Left ventricle myocardium inferior (tissue), 1 donor: ENCODE results near the gene KRTAP10-6. TPM values are rescaled to one million over a fixed set of nuclear protein-coding genes. Genes with fewer than 3 reads are reported as not detected.

Experiments used
- DNase-seq: peaks from one replicate; pipeline ENCODE4 v3.0.0-alpha.2; 2020
- H3K27ac ChIP-seq: fragments of 200-600 bp; replicated peaks from 2 replicates; pipeline ENCODE4 v1.8.0; 2021
- H3K27me3 ChIP-seq: fragments of 200-600 bp; 2 replicates; pipeline ENCODE4 v1.8.0; 2021; ENCODE audit warnings: low read depth
- H3K36me3 ChIP-seq: fragments of 200-600 bp; 2 replicates; pipeline ENCODE4 v1.8.0; 2021
- H3K4me1 ChIP-seq: fragments of 200-600 bp; 2 replicates; pipeline ENCODE4 v1.8.0; 2021
- H3K4me3 ChIP-seq: fragments of 200-600 bp; 2 replicates; pipeline ENCODE4 v1.8.0; 2021; ENCODE audit warnings: mild to moderate bottlenecking, moderate library complexity
- H3K9me3 ChIP-seq: fragments of 200-600 bp; replicated peaks from 2 replicates; pipeline ENCODE4 v1.8.0; 2021
- intact Hi-C: fragments of 100-400 bp; cut with micrococcal nuclease; formaldehyde crosslinking; loops from one replicate; pipeline ENCODE4 v1.11.0; 2022
- total RNA-seq: library from RNA; stranded (reverse); fragmentation: NEBNext Ultra II Directional; extraction: Animal tissue kit (Norgen Biotek cat#: 25700); gene quantifications from one replicate; pipeline ENCODE4 v1.2.1, GENCODE V29; 2021
- TF ChIP-seq, protein P1 (sequence below): fragments of 200-600 bp; IDR thresholded peaks from 2 replicates; pipeline ENCODE4 v1.8.0; 2021; ENCODE audit warnings: antibody characterized with exemption, mild to moderate bottlenecking, borderline replicate concordance
- donor health status: DM: no; HTN: yes; CAD: no; lungs with severe emphysema.

KRTAP10-6 gene
- total RNA-seq, 1 donor from 2014 or later, result not detected

DNA sequence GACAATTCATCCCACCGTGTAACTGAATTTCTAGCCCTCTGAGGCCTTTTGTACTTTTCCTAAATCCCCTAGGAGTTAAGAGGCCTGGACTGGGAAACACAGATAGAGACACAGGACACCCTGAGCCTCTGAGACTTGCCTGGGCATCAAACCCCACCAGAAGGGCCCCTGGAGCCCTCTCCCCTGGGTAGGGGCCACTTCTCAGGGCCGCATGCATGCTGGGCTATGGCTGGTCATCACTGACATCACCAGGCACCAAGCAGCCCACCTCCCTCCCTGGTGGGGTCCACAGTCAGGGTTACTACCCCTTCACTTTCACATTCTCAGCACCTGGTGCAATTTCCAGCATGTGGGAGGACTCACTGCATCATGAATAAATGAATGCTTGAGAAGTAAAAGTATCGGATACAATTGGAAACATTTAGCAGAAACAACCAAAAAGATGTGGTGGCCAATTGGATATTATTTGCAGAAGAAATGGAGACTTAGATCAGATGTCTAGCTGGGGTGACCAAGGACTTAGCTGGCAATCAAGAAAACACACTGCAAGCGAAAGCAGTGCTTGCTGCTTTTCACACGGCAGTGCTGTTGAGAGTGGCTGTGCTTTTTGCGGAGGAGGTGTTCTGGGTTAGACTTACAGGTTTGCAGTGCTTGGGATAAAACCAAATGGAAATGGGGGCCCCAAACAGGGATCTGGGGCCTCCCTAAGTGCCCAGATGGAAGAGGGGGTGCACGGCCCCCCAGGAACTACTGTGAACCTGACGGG is 7.1 kb upstream of the KRTAP10-6 start:
- H3K4me3 ChIP-seq, result no peak overlapping the region

GRCh38 chr21:44598061-44598460 is 5.8 kb upstream of the KRTAP10-6 start:
- Histone ChIP-seq H3K27ac (no peak overlapping the region), H3K9me3 (peaks cover 10% of the 10 kb centered on the region), H3K27me3 (peaks cover 50% of the 10 kb centered on the region), H3K4me1 (peaks cover 4% of the 10 kb centered on the region), H3K36me3 (no peaks in the 10 kb centered on the region), H3K4me3 (no peak overlapping the region)
- DNase-seq, result no peak
- TF ChIP-seq, protein P1, sequence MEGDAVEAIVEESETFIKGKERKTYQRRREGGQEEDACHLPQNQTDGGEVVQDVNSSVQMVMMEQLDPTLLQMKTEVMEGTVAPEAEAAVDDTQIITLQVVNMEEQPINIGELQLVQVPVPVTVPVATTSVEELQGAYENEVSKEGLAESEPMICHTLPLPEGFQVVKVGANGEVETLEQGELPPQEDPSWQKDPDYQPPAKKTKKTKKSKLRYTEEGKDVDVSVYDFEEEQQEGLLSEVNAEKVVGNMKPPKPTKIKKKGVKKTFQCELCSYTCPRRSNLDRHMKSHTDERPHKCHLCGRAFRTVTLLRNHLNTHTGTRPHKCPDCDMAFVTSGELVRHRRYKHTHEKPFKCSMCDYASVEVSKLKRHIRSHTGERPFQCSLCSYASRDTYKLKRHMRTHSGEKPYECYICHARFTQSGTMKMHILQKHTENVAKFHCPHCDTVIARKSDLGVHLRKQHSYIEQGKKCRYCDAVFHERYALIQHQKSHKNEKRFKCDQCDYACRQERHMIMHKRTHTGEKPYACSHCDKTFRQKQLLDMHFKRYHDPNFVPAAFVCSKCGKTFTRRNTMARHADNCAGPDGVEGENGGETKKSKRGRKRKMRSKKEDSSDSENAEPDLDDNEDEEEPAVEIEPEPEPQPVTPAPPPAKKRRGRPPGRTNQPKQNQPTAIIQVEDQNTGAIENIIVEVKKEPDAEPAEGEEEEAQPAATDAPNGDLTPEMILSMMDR, result no peak
- intact Hi-C loops, result no loop called here

More for the DNA sequence above, 7.1 kb upstream of the KRTAP10-6 start:
- Histone ChIP-seq H3K9me3 (peaks cover 10% of the 10 kb centered on the region), H3K27ac (no peak overlapping the region), H3K27me3 (peaks cover 64% of the 10 kb centered on the region), H3K36me3 (no peaks in the 10 kb centered on the region), H3K4me1 (no peaks in the 10 kb centered on the region)
- intact Hi-C loops, result no loop called here
- TF ChIP-seq, protein P1, result no peak
- DNase-seq, result no peak

GRCh38 chr21:44596068-44596725 is 3.9 kb upstream of the KRTAP10-6 start:
- H3K27me3 ChIP-seq, result peaks cover 34% of the 10 kb centered on the region
- intact Hi-C loops, result no loop called here
- H3K4me3 ChIP-seq, result no peak overlapping the region
- TF ChIP-seq, protein P1, result no peak
- H3K27ac ChIP-seq, result no peak overlapping the region
- no peaks in the 10 kb centered on the region for H3K36me3 ChIP-seq
- peaks cover 10% of the 10 kb centered on the region for H3K9me3 ChIP-seq
- H3K4me1 ChIP-seq, result peaks cover 8% of the 10 kb centered on the region
- no peak for DNase-seq

GRCh38 chr21:44595524-44595923 is 3.2 kb upstream of the KRTAP10-6 start:
- intact Hi-C loops, result no loop called here
- Histone ChIP-seq H3K4me3 (no peak overlapping the region), H3K4me1 (peaks cover 8% of the 10 kb centered on the region), H3K27me3 (peaks cover 31% of the 10 kb centered on the region), H3K27ac (no peak overlapping the region), H3K36me3 (no peaks in the 10 kb centered on the region), H3K9me3 (peaks cover 10% of the 10 kb centered on the region)
- TF ChIP-seq, protein P1, result no peak
- DNase-seq, result no peak

GRCh38 chr21:44594406-44594916 is 2.2 kb upstream of the KRTAP10-6 start:
- TF ChIP-seq, protein P1, result no peak
- H3K4me1 ChIP-seq, result peaks cover 8% of the 10 kb centered on the region
- H3K4me3 ChIP-seq, result no peak overlapping the region
- H3K27ac ChIP-seq, result no peak overlapping the region
- H3K36me3 ChIP-seq, result no peaks in the 10 kb centered on the region
- peaks cover 35% of the 10 kb centered on the region for H3K27me3 ChIP-seq
- no peak for DNase-seq
- intact Hi-C loops, result no loop called here
- H3K9me3 ChIP-seq, result peaks cover 10% of the 10 kb centered on the region
